IMR-90 (cell line): ENCODE data around the gene DYNLT3.

Source experiments
- CEBPB ChIP-seq: IDR thresholded peaks from 2 replicates; pipeline ENCODE4 v1.6.1; 2012; ENCODE audit warnings: low read depth, low read length, improper control_type of control experiment
- CTCF ChIP-seq: conservative IDR thresholded peaks from 2 replicates; pipeline ENCODE4 v1.5.1; 2012; ENCODE audit warnings: mild to moderate bottlenecking, low read depth, low read length, improper control_type of control experiment
- FOS ChIP-seq: fragments of 150-350 bp; IDR thresholded peaks from 2 replicates; pipeline ENCODE4 v1.6.1; 2016; ENCODE audit warnings: low read depth, low read length
- MAFK ChIP-seq: IDR thresholded peaks from 2 replicates; pipeline ENCODE4 v1.6.1; 2012; ENCODE audit warnings: low read depth, low read length, improper control_type of control experiment
- NFE2L2 ChIP-seq: fragments of 150-350 bp; IDR thresholded peaks from 2 replicates; pipeline ENCODE4 v1.6.1; 2016; ENCODE audit warnings: low read depth, mild to moderate bottlenecking, low read length
- POLR2A ChIP-seq: IDR thresholded peaks from 2 replicates; pipeline ENCODE4 v1.6.1; 2012; ENCODE audit warnings: mild to moderate bottlenecking, low read depth, low read length
- RAD21 ChIP-seq: IDR thresholded peaks from 2 replicates; pipeline ENCODE4 v1.6.1; 2012; ENCODE audit warnings: low read length, improper control_type of control experiment
- RCOR1 ChIP-seq: IDR thresholded peaks from 2 replicates; pipeline ENCODE4 v1.6.1; 2012; ENCODE audit warnings: mild to moderate bottlenecking, low read length, improper control_type of control experiment; ENCODE audit not compliant: insufficient replicate concordance
- RFX5 ChIP-seq: IDR thresholded peaks from 2 replicates; pipeline ENCODE4 v1.8.0; 2012; ENCODE audit warnings: low read depth, mild to moderate bottlenecking, low read length, moderate library complexity
- SMC3 ChIP-seq: fragments of 150-350 bp; IDR thresholded peaks from 2 replicates; pipeline ENCODE4 v1.6.1; 2016; ENCODE audit warnings: low read depth, mild to moderate bottlenecking, antibody characterized with exemption, low read length, moderate library complexity
- TF ChIP-seq, protein P1 (sequence below): fragments of 150-350 bp; IDR thresholded peaks from 2 replicates; pipeline ENCODE4 v1.6.1; 2017; ENCODE audit warnings: mild to moderate bottlenecking, antibody characterized with exemption, low read length, low read depth

DNA sequence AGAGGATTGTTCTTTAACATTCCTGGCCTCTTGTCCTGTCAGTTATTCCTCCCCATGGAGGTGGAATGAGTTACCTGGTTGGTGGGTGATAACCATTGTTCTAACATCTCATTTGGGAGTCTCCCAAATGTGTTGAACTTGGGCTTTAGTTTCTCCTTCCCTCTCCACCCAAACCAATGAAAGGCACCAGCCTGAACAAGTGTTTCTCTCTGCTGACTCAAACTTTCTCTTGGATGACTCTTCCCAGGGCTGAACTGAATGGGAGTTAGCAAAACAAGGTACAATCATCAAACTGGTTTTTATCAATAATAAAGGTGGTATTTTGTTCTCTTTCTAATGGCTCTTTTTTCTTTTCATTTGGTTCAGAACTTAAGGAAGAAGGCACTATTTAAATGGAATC, 2.7 kb downstream of the DYNLT3 start:
- TF ChIP-seq FOS (no peak), CTCF (no peak), NFE2L2 (no peak), POLR2A (no peak), RCOR1 (no peak), RFX5 (no peak), RAD21 (no peak), SMC3 (no peak), CEBPB (no peak), MAFK (no peak)
- TF ChIP-seq, protein P1, sequence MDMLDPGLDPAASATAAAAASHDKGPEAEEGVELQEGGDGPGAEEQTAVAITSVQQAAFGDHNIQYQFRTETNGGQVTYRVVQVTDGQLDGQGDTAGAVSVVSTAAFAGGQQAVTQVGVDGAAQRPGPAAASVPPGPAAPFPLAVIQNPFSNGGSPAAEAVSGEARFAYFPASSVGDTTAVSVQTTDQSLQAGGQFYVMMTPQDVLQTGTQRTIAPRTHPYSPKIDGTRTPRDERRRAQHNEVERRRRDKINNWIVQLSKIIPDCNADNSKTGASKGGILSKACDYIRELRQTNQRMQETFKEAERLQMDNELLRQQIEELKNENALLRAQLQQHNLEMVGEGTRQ = no peak
